GM10248 (cell line): Measurements from ENCODE around the gene ITCH.

Source experiments
- CTCF ChIA-PET: fragments of 300-600 bp; sonication (Branson Sonifier 250); formaldehyde crosslinking; extraction: SDS; loops from one replicate; lab custom pipeline; 2021; ENCODE audit warnings: antibody characterized with exemption; lab: Yijun Ruan, JAX
- POLR2A ChIA-PET: fragments of 350-650 bp; sonication (Branson Sonifier 250); formaldehyde crosslinking; extraction: SDS; loops from one replicate; lab custom pipeline; 2020; ENCODE audit warnings: antibody characterized with exemption; lab: Yijun Ruan, JAX
- DNase-seq: peaks from one replicate; pipeline ENCODE4 v3.0.0; 2012; ENCODE audit errors: extremely low spot score
- CTCF ChIP-seq: IDR thresholded peaks from 2 replicates; pipeline ENCODE4 v1.5.1; 2012; ENCODE audit warnings: mild to moderate bottlenecking, low read depth; ENCODE audit errors: extremely low read depth, missing control alignments, control extremely low read depth

Gene ITCH

GRCh38 chr20:34553366-34553867 is 190.3 kb downstream of the ITCH start:
- TF ChIP-seq CTCF, result no peak
- DNase-seq, result no peak
- POLR2A ChIA-PET, result no interaction called here
- CTCF ChIA-PET, result interaction anchor here (1.3 to 1.6 kb wide), 3 partner anchors 30 to 216 kb away, joined by 4 read pairs; no protein-coding TSS in a partner anchor

- DNase-seq, result no peak
- TF ChIP-seq CTCF, result no peak
- CTCF ChIA-PET, result interaction anchor here (1.1 to 2.3 kb wide), 5 partner anchors 15 to 245 kb away, joined by 3 to 7 read pairs (median 4); no protein-coding TSS in a partner anchor
Measured at GRCh38 chr20:34557936-34558319, 194.9 kb downstream of the ITCH start.

GRCh38 chr20:34558320-34559218 is 195.5 kb downstream of the ITCH start, which contains the start of gene MAP1LC3A:
Gene MAP1LC3A, plus strand, starts transcription at chr20:34558718. Its CDS starts 151 bp downstream, at chr20:34558869.
- TF ChIP-seq CTCF, result no peak
- ChIA-PET CTCF (interaction anchor here (0.8 to 2.3 kb wide), 5 partner anchors 16 to 246 kb away, joined by 3 to 7 read pairs (median 4); no protein-coding TSS in a partner anchor), POLR2A (no interaction called here)
- peak; percentile 94 for DNase-seq

More at GRCh38 chr20:34557936-34558319, 194.9 kb downstream of the ITCH start:
- POLR2A ChIA-PET, result no interaction called here

- ChIA-PET POLR2A (no interaction called here), CTCF (interaction anchor here (0.8 kb wide), 2 partner anchors 21 to 117 kb away, joined by 3 read pairs; partner anchors contain the start of gene PIGU)
- TF ChIP-seq CTCF, result no peak
- no peak for DNase-seq
Measured at GRCh38 chr20:34559311-34560140, 196.5 kb downstream of the ITCH start.

- POLR2A ChIA-PET, result no interaction called here
- TF ChIP-seq CTCF, result no peak
- no peak for DNase-seq
- CTCF ChIA-PET, result interaction anchor here (0.8 kb wide), 1 partner anchor 117 kb away, joined by 3 read pairs; the partner anchor contains the start of gene PIGU
Measured at GRCh38 chr20:34560141-34560523, 197.1 kb downstream of the ITCH start.

GRCh38 chr20:34560614-34561013 is 197.5 kb downstream of the ITCH start:
- TF ChIP-seq CTCF, result no peak
- no peak for DNase-seq
- CTCF ChIA-PET, result no interaction called here
- POLR2A ChIA-PET, result no interaction called here
